Hepatocyte (in vitro differentiated cells): Measurements from ENCODE around the gene CRABP2. TPM values are rescaled to one million over a fixed set of nuclear protein-coding genes. Genes with fewer than 3 reads are reported as not detected.

ENCODE experiments used
- DNase-seq: peaks from one replicate; pipeline ENCODE4 v3.0.0-alpha.2; 2016; ENCODE audit warnings: low spot score
- H2AFZ ChIP-seq: fragments of 200-600 bp; sonication (generic); 2 replicates; pipeline ENCODE4 v1.6.0; 2016; ENCODE audit warnings: antibody characterized with exemption, mild to moderate bottlenecking
- H3K27ac ChIP-seq: fragments of 200-600 bp; sonication (generic); 2 replicates; pipeline ENCODE4 v1.5.1; 2016; ENCODE audit warnings: mild to moderate bottlenecking
- H3K27me3 ChIP-seq: fragments of 200-600 bp; sonication (generic); 2 replicates; pipeline ENCODE4 v1.6.1; 2016
- H3K36me3 ChIP-seq: fragments of 200-600 bp; sonication (generic); replicated peaks from 2 replicates; pipeline ENCODE4 v1.5.1; 2016; ENCODE audit warnings: low read depth; ENCODE audit not compliant: insufficient read depth
- H3K4me1 ChIP-seq: fragments of 200-600 bp; sonication (generic); 2 replicates; pipeline ENCODE4 v1.5.1; 2016; ENCODE audit warnings: mild to moderate bottlenecking, moderate library complexity; ENCODE audit not compliant: insufficient read depth
- H3K4me2 ChIP-seq: fragments of 200-600 bp; sonication (generic); 2 replicates; pipeline ENCODE4 v1.6.0; 2016
- H3K4me3 ChIP-seq: fragments of 200-600 bp; sonication (generic); 2 replicates; pipeline ENCODE4 v1.5.1; 2016; ENCODE audit warnings: mild to moderate bottlenecking
- H3K79me2 ChIP-seq: fragments of 200-600 bp; sonication (generic); 2 replicates; pipeline ENCODE4 v1.6.0; 2017; ENCODE audit warnings: mild to moderate bottlenecking
- H3K9me2 ChIP-seq: fragments of 200-600 bp; sonication (generic); replicated peaks from 2 replicates; pipeline ENCODE4 v1.6.0; 2017; ENCODE audit warnings: mild to moderate bottlenecking; ENCODE audit not compliant: insufficient read depth
- H3K9me3 ChIP-seq: fragments of 200-600 bp; sonication (generic); 2 replicates; pipeline ENCODE4 v1.5.1; 2016; ENCODE audit warnings: low read depth, mild to moderate bottlenecking
- H4K20me1 ChIP-seq: fragments of 200-600 bp; sonication (generic); 2 replicates; pipeline ENCODE4 v1.6.0; 2016; ENCODE audit warnings: mild to moderate bottlenecking; ENCODE audit not compliant: insufficient read depth, poor library complexity, severe bottlenecking
- EZH2 ChIP-seq: fragments of 200-600 bp; sonication (generic); IDR thresholded peaks from 2 replicates; pipeline ENCODE4 v1.6.1; 2016; ENCODE audit warnings: antibody characterized with exemption, mild to moderate bottlenecking, borderline replicate concordance
- EZH2phosphoT487 ChIP-seq: fragments of 200-600 bp; sonication (generic); IDR thresholded peaks from one replicate; pipeline ENCODE4 v1.6.1; 2018; ENCODE audit warnings: antibody characterized with exemption, mild to moderate bottlenecking, low read depth, moderate library complexity; ENCODE audit not compliant: unreplicated experiment, severe bottlenecking
- WGBS: methylation state at CpG from one replicate; pipeline ENCODE4 v1.1.6; 2016; ENCODE audit warnings: low lambda C conversion rate; ENCODE audit errors: missing lambda C conversion rate; 5-methylcytosine and 5-hydroxymethylcytosine counted together
- polyA plus RNA-seq: library from polyadenylated mRNA; unstranded; fragments of >200 nt; fragmentation: Nextera tagmentation; extraction: Ambion mirVana; gene quantifications from 2 replicates; pipeline ENCODE4 v1.2.1, GENCODE V29; 2016
- total RNA-seq: library from RNA; depleted of rRNA; stranded (reverse); fragments of >200 nt; gene quantifications from 2 replicates; pipeline ENCODE4 v1.2.3, GENCODE V29; 2014
- TF ChIP-seq, protein P1 (sequence below): fragments of 200-600 bp; sonication (generic); IDR thresholded peaks from 2 replicates; pipeline ENCODE4 v1.5.1; 2016; ENCODE audit warnings: antibody characterized with exemption, mild to moderate bottlenecking; ENCODE audit not compliant: poor library complexity

Gene CRABP2
- total and polyA plus RNA-seq, 2 experiments from 2014 or later, result 93.5 to 171 TPM

DNA sequence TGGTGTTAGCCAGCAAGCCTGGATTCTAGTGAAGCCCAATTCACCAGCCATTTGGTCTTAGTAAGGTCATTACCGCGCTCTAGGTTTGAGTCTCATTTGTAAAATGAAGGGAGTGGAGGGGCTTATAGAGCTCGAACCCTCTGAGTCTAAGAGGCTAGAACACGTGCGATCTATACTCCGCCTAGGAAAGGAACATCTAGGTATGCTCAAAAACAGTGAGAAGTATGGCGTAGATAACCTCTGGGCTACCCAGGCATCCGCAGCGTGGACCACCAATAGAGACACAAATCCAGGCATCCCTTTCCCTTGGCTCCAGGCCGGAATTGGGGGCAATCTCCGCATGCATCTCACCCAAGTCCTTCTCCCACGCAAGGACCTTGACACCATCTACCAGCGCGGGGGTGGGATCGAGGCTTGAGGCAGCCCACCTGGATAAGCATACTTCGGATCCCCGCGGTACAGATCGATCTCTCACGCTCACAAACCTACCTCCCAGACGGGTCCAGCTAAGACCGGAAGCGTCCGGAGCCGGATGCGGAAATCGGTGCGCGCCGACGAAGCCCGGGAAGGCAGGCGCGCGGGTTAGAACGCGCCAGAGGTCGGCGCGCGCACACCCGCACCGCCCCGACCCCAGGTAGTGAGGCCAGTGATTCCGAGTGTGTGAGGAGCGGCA lies 22.7 kb upstream of the CRABP2 start, which contains the start of gene METTL25B:
TSS of gene METTL25B (plus strand) at position 544 of the 673 bp plus-strand sequence. CDS start 636 bp downstream, outside the sequence.
- 1% methylated on average over 46 of the region's 46 CpGs for WGBS
- TF ChIP-seq EZH2 (no peak), EZH2phosphoT487 (no peak)
- TF ChIP-seq, protein P1, sequence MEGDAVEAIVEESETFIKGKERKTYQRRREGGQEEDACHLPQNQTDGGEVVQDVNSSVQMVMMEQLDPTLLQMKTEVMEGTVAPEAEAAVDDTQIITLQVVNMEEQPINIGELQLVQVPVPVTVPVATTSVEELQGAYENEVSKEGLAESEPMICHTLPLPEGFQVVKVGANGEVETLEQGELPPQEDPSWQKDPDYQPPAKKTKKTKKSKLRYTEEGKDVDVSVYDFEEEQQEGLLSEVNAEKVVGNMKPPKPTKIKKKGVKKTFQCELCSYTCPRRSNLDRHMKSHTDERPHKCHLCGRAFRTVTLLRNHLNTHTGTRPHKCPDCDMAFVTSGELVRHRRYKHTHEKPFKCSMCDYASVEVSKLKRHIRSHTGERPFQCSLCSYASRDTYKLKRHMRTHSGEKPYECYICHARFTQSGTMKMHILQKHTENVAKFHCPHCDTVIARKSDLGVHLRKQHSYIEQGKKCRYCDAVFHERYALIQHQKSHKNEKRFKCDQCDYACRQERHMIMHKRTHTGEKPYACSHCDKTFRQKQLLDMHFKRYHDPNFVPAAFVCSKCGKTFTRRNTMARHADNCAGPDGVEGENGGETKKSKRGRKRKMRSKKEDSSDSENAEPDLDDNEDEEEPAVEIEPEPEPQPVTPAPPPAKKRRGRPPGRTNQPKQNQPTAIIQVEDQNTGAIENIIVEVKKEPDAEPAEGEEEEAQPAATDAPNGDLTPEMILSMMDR, result no peak
- Histone ChIP-seq H3K9me3 (no peaks in the 10 kb centered on the region), H2AFZ (peak within 1 kb of the TSS; percentile 75), H3K4me1 (peaks cover 35% of the 10 kb centered on the region), H3K36me3 (no peaks in the 10 kb centered on the region), H3K79me2 (peaks cover 68% of the 10 kb centered on the region), H3K27me3 (no peaks in the 10 kb centered on the region), H3K9me2 (no peaks in the 10 kb centered on the region), H3K4me2 (peak within 1 kb of the TSS; percentile 89), H3K27ac (peak within 1 kb of the TSS; percentile 99), H4K20me1 (peaks cover 28% of the 10 kb centered on the region), H3K4me3 (peak within 1 kb of the TSS; percentile 68)
- DNase-seq, result peak; percentile 93

DNA sequence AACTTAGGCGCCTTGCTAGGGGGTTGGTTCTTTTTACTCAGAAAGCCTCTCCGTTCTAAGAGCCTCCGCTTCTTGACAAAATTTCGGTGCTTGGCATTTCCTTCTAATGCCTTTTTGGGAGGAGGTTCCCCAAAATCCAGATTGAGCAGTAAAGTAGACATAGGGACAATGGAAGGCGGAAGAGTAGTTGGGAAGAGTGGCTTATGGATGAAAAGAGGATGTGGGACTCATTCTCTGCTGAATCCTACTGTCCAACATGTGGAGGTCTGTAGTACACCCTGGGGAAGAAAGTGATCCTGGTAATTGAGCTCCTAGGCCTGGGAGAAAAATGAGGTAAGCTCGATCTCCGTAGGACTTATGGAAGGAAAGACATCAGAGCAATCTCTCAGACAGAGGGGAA lies 22.1 kb upstream of the CRABP2 start:
- no peaks in the 10 kb centered on the region for H3K9me3 ChIP-seq
- H2AFZ ChIP-seq, result no peak overlapping the region
- peaks cover 28% of the 10 kb centered on the region for H4K20me1 ChIP-seq

GRCh38 chr1:156726549-156727226 lies 21.3 kb upstream of the CRABP2 start:
- Histone ChIP-seq H2AFZ (no peak overlapping the region), H3K79me2 (peaks cover 71% of the 10 kb centered on the region), H3K9me2 (no peaks in the 10 kb centered on the region), H3K27me3 (no peaks in the 10 kb centered on the region), H4K20me1 (peaks cover 28% of the 10 kb centered on the region), H3K27ac (no peak overlapping the region), H3K9me3 (no peaks in the 10 kb centered on the region), H3K4me1 (peaks cover 35% of the 10 kb centered on the region), H3K4me2 (peak overlapping the region; percentile 89), H3K4me3 (peak overlapping the region; percentile 4), H3K36me3 (no peaks in the 10 kb centered on the region)
- DNase-seq, result peak; percentile 77
- TF ChIP-seq, protein P1, result peak; percentile 63
- TF ChIP-seq EZH2phosphoT487, result no peak
- WGBS, result 57% methylated on average over 15 of the region's 15 CpGs

More for the DNA sequence above, 22.1 kb upstream of the CRABP2 start:
- Histone ChIP-seq H3K27ac (peak overlapping the region; percentile 99), H3K79me2 (peaks cover 71% of the 10 kb centered on the region), H3K4me3 (peak overlapping the region; percentile 68), H3K36me3 (no peaks in the 10 kb centered on the region), H3K9me2 (no peaks in the 10 kb centered on the region), H3K4me1 (peaks cover 35% of the 10 kb centered on the region), H3K4me2 (peak overlapping the region; percentile 89), H3K27me3 (no peaks in the 10 kb centered on the region)
- 70% methylated on average over 7 of the region's 7 CpGs for WGBS
- no peak for TF ChIP-seq EZH2
- TF ChIP-seq, protein P1, result no peak
- TF ChIP-seq EZH2phosphoT487, result no peak
- no peak for DNase-seq
